ENCODE results near the gene FAM9B.

The FAM9B gene

DNA sequence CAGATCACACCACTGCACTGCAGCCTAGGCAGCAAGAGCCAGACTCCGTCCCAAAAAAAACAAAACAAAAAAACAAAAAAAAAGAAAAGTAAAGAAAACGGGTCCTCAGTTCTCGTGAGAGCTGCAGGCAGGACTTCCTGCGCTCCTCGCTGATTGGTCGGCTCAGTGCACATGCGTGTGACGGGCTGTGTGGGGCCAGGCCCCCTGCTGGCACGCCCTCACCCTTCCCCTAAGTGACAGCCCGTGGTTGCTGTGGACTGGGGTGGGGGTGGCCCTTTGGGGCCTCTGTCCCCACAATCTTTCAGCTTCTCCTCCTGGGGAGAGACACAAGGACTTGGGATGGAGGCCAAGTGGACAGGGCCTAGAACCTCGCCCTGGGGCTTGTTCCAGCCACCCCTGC is at the start of gene FAM9B:
FAM9B (minus strand) TSS at position 139 of the 400 bp plus-strand sequence. CDS start 1,141 bp downstream, outside the sequence.
- no peak for DNase-seq (ENCODE audit: low read depth)
- no peaks in the 10 kb centered on the region for H3K27me3 ChIP-seq (replicated peaks; ENCODE audit: control insufficient read depth, insufficient read depth, low read length)
- no peaks in the 10 kb centered on the region for H3K4me1 ChIP-seq (ENCODE audit: control insufficient read depth, insufficient read depth, low read length)
- H3K9me3 ChIP-seq (ENCODE audit: control insufficient read depth, low read length) = peaks cover 6% of the 10 kb centered on the region
- H3K9ac ChIP-seq (ENCODE audit: low read length) = no peak within 1 kb of the TSS
- no peak within 1 kb of the TSS for H3K4me3 ChIP-seq (ENCODE audit: low read length)
- H3K36me3 ChIP-seq (ENCODE audit: control insufficient read depth, insufficient read depth, low read length, severe bottlenecking) = no peaks in the 10 kb centered on the region

DNA sequence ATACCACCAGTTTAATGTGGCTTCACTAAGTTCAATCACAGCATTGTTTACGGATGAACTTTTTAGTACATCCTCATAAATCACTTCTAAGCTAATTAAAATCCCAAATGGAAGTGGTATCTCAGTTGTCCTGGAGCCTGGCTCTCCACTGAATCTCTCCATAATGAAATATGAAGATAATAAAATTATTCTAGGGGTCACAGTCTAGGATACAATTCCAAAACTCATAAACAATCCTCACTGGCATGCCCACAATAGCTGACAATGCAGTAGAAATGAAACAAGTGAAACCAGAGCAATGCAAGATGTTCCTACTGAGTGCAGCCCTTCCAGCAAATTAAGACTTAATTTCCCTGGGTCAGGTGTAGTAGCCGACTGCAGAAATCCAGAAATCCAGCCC is 47.3 kb upstream of the FAM9B start:
- no peak for DNase-seq (ENCODE audit: low read depth)
- H3K9me3 ChIP-seq (ENCODE audit: control insufficient read depth, low read length) = peaks cover 11% of the 10 kb centered on the region
- no peaks in the 10 kb centered on the region for H3K4me1 ChIP-seq (ENCODE audit: control insufficient read depth, insufficient read depth, low read length)
- H3K4me3 ChIP-seq (ENCODE audit: low read length) = no peak overlapping the region
- peaks cover 12% of the 10 kb centered on the region for H3K27me3 ChIP-seq (replicated peaks; ENCODE audit: control insufficient read depth, insufficient read depth, low read length)
- H3K9ac ChIP-seq (ENCODE audit: low read length) = no peak overlapping the region
- no peaks in the 10 kb centered on the region for H3K36me3 ChIP-seq (ENCODE audit: control insufficient read depth, insufficient read depth, low read length, severe bottlenecking)

DNA sequence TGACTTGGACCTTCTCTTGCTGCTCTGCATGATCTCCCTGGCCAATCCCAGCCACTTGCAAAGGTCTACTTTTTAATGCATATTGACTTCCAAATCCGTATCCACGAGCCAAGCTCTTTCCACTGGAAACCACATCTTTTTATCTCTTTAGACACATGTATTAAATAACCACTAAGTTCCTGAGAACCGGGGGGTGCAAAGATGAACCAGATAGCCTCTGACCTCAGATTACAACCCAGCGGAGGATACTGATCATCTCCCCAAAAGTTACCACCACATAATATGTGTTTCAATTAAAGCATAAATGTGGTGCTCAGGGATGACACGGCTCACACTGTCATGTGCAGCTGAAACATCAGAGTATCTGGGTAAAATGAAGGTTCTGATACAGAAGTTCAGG is 40.4 kb upstream of the FAM9B start:
- DNase-seq (ENCODE audit: low read depth) = no peak
- H3K27me3 ChIP-seq (replicated peaks; ENCODE audit: control insufficient read depth, insufficient read depth, low read length) = no peaks in the 10 kb centered on the region

DNA sequence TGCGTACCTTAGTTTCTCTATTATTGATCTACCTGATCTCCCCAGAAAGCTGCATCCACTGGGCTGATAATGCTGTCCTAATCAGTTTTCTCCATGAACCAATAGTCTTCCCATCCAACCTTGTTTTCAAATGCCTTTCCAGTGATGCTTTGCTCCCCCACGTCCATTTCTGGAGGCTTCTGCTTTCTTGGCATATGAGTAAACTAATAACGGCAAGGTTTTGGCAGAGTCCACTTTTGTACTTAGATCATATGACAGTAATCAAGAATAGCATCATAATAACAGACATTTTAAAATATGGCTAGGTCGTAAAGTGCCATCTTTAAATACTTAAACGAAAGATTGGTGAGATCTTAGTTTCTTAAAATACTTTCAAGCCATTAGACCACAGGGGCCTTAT is 38.4 kb upstream of the FAM9B start:
- H3K4me3 ChIP-seq (ENCODE audit: low read length) = no peak overlapping the region
- H3K27me3 ChIP-seq (replicated peaks; ENCODE audit: control insufficient read depth, insufficient read depth, low read length) = no peaks in the 10 kb centered on the region
- DNase-seq (ENCODE audit: low read depth) = peak; percentile 5
- H3K36me3 ChIP-seq (ENCODE audit: control insufficient read depth, insufficient read depth, low read length, severe bottlenecking) = no peaks in the 10 kb centered on the region
- H3K4me1 ChIP-seq (ENCODE audit: control insufficient read depth, insufficient read depth, low read length) = no peaks in the 10 kb centered on the region
- H3K9me3 ChIP-seq (ENCODE audit: control insufficient read depth, low read length) = no peaks in the 10 kb centered on the region
- no peak overlapping the region for H3K9ac ChIP-seq (ENCODE audit: low read length)

More for the DNA sequence above, 40.4 kb upstream of the FAM9B start:
- no peaks in the 10 kb centered on the region for H3K4me1 ChIP-seq (ENCODE audit: control insufficient read depth, insufficient read depth, low read length)
- H3K9me3 ChIP-seq (ENCODE audit: control insufficient read depth, low read length) = peaks cover 1% of the 10 kb centered on the region
- no peak overlapping the region for H3K4me3 ChIP-seq (ENCODE audit: low read length)
- H3K9ac ChIP-seq (ENCODE audit: low read length) = no peak overlapping the region
- no peaks in the 10 kb centered on the region for H3K36me3 ChIP-seq (ENCODE audit: control insufficient read depth, insufficient read depth, low read length, severe bottlenecking)

DNA sequence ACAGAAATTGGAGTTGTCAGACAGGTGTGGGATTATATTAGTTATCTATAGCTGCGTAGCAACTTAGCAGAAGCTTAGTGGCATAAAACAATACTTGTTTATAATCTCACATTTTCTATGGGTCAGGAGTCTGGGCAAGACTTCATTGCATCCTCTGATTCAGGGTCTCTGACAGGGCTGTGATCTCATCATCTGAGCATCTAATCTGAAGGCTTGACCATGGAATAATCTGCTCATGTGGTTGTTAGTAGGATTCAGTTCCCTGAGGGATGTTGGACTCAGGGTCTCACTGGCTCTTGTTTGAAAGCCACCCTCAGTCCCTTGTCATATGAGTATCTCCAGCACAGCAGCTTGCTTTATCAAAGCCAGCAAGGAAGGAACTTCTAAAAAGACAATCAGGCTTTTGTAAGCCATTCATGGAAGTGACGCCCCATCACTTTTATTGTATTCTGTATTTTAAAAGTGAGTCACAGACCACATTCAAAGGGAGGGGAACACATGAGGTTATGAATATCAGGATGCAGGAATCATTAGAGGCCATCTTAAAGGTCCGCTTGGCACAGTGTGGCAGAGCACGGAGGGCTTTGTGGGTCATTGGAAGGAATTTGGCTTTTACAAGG is 37.2 kb upstream of the FAM9B start:
- no peak overlapping the region for H3K9ac ChIP-seq (ENCODE audit: low read length)

DNA sequence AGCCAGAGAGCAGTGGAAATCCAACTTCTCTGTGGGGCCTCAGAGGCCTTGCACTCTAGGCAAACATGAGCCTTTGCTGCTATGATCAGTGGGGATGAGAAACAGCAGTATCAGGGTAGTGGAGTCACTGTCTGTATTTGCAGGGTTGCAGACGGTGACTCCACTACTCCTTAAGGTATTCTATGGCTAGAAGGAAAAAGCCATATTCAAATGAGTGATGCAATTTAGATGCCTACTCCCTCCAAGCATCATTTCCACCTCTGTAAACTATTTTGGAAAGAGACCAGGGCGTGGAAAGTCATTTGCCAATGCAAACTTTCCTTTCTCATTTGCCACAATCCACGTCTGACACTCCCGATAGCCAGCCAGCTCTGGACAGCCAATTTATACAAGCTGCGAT is 35.6 kb upstream of the FAM9B start:
- H3K9ac ChIP-seq (ENCODE audit: low read length) = no peak overlapping the region
- H3K36me3 ChIP-seq (ENCODE audit: control insufficient read depth, insufficient read depth, low read length, severe bottlenecking) = no peaks in the 10 kb centered on the region
- H3K4me3 ChIP-seq (ENCODE audit: low read length) = no peak overlapping the region

More for the DNA sequence above, 37.2 kb upstream of the FAM9B start:
- Histone ChIP-seq H3K36me3 (ENCODE audit: control insufficient read depth, insufficient read depth, low read length, severe bottlenecking) (no peaks in the 10 kb centered on the region), H3K27me3 (replicated peaks; ENCODE audit: control insufficient read depth, insufficient read depth, low read length) (no peaks in the 10 kb centered on the region), H3K4me3 (ENCODE audit: low read length) (no peak overlapping the region), H3K4me1 (ENCODE audit: control insufficient read depth, insufficient read depth, low read length) (no peaks in the 10 kb centered on the region), H3K9me3 (ENCODE audit: control insufficient read depth, low read length) (no peaks in the 10 kb centered on the region)
- no peak for DNase-seq (ENCODE audit: low read depth)

DNA sequence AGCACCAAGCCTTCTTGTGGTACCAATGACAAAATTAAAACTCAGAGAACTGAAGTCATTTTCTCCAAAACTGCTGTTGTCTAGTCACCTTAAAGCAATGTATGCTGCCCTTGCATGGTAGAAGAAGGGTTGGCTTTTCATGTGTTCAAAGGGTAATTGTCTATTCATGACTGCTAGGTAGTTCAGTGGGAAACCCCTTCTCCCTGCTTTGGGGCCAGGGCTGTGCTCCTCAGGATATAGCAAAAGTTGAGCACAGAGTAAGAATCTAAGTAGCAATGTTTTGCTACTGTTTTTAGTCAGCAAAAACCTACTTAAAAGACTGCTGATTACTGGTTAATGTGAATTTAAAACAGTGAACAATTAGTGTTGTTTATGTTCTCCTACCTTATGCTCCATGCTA is 30.8 kb upstream of the FAM9B start:
- DNase-seq (ENCODE audit: low read depth) = no peak
- no peaks in the 10 kb centered on the region for H3K4me1 ChIP-seq (ENCODE audit: control insufficient read depth, insufficient read depth, low read length)
- H3K9me3 ChIP-seq (ENCODE audit: control insufficient read depth, low read length) = no peaks in the 10 kb centered on the region
- H3K4me3 ChIP-seq (ENCODE audit: low read length) = no peak overlapping the region
- no peak overlapping the region for H3K9ac ChIP-seq (ENCODE audit: low read length)
- H3K27me3 ChIP-seq (replicated peaks; ENCODE audit: control insufficient read depth, insufficient read depth, low read length) = no peaks in the 10 kb centered on the region
- H3K36me3 ChIP-seq (ENCODE audit: control insufficient read depth, insufficient read depth, low read length, severe bottlenecking) = no peaks in the 10 kb centered on the region

More for the DNA sequence above, 35.6 kb upstream of the FAM9B start:
- no peaks in the 10 kb centered on the region for H3K9me3 ChIP-seq (ENCODE audit: control insufficient read depth, low read length)
- DNase-seq (ENCODE audit: low read depth) = no peak
- no peaks in the 10 kb centered on the region for H3K4me1 ChIP-seq (ENCODE audit: control insufficient read depth, insufficient read depth, low read length)
- no peaks in the 10 kb centered on the region for H3K27me3 ChIP-seq (replicated peaks; ENCODE audit: control insufficient read depth, insufficient read depth, low read length)

DNA sequence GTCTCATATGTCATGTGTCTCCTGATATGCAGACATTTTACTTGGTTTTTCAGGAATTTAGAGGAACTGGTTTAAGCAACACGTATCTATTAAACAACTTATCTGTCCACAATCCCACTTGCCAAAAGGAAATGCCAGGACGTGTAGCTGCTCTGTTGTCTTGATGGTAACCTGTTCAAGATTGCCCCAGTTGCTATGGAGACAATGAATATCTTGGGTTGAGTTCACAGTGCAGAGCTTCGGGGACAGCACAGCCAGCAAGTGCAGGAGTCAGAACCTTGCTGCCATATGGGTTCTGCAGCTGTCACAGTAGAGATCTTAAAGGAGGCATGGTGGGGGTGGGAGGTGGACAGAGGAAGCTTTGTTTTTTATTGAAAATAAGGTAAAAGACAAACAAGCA is 28.7 kb upstream of the FAM9B start:
- no peaks in the 10 kb centered on the region for H3K9me3 ChIP-seq (ENCODE audit: control insufficient read depth, low read length)
- H3K9ac ChIP-seq (ENCODE audit: low read length) = no peak overlapping the region
- H3K36me3 ChIP-seq (ENCODE audit: control insufficient read depth, insufficient read depth, low read length, severe bottlenecking) = no peaks in the 10 kb centered on the region
- no peak for DNase-seq (ENCODE audit: low read depth)
- H3K4me3 ChIP-seq (ENCODE audit: low read length) = no peak overlapping the region
- H3K4me1 ChIP-seq (ENCODE audit: control insufficient read depth, insufficient read depth, low read length) = no peaks in the 10 kb centered on the region
- no peaks in the 10 kb centered on the region for H3K27me3 ChIP-seq (replicated peaks; ENCODE audit: control insufficient read depth, insufficient read depth, low read length)

DNA sequence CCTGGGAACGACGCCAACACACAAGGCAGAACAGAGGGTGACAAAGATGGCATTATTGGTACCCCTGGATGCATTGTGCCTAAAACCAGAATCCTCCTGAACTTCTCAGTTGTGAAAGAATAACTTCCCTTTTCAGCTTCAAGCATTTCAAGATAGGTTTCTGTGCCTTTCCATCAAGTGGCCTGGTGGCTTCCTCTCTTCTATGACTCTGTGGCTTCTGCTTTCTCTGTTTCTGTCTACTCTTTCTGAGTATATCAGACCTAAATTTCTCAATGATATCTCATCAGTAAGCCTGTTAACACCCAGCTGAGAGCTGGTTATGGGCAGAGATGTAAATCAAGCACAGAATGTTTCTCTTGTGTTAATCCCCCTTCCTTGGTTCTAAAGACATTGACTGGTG is 21.4 kb upstream of the FAM9B start:
- Histone ChIP-seq H3K36me3 (ENCODE audit: control insufficient read depth, insufficient read depth, low read length, severe bottlenecking) (no peaks in the 10 kb centered on the region), H3K27me3 (replicated peaks; ENCODE audit: control insufficient read depth, insufficient read depth, low read length) (peaks cover 6% of the 10 kb centered on the region), H3K9ac (ENCODE audit: low read length) (no peak overlapping the region), H3K9me3 (ENCODE audit: control insufficient read depth, low read length) (no peaks in the 10 kb centered on the region), H3K4me1 (ENCODE audit: control insufficient read depth, insufficient read depth, low read length) (no peaks in the 10 kb centered on the region), H3K4me3 (ENCODE audit: low read length) (no peak overlapping the region)
- no peak for DNase-seq (ENCODE audit: low read depth)

DNA sequence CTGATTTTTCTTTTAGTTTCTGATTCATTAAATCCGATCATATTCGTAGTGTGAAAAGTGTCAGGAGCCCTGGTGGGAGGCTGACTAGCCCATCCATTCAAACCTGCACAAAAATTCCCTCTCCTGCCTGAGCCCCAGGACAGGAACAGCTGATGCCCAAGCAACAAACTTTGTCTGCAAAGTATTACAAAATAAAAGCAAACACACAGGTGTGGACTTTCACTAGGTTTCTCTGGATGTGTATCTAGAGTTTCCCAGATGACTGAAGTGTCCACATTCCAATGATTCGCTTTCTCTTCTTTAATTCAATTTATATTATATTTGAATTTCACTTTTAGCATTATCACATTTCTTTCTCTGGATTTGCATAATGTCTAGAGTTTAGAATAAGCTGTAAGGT is 18.2 kb upstream of the FAM9B start:
- Histone ChIP-seq H3K27me3 (replicated peaks; ENCODE audit: control insufficient read depth, insufficient read depth, low read length) (peaks cover 6% of the 10 kb centered on the region), H3K4me1 (ENCODE audit: control insufficient read depth, insufficient read depth, low read length) (no peaks in the 10 kb centered on the region), H3K9me3 (ENCODE audit: control insufficient read depth, low read length) (no peaks in the 10 kb centered on the region), H3K4me3 (ENCODE audit: low read length) (no peak overlapping the region), H3K36me3 (ENCODE audit: control insufficient read depth, insufficient read depth, low read length, severe bottlenecking) (no peaks in the 10 kb centered on the region), H3K9ac (ENCODE audit: low read length) (no peak overlapping the region)
- no peak for DNase-seq (ENCODE audit: low read depth)

DNA sequence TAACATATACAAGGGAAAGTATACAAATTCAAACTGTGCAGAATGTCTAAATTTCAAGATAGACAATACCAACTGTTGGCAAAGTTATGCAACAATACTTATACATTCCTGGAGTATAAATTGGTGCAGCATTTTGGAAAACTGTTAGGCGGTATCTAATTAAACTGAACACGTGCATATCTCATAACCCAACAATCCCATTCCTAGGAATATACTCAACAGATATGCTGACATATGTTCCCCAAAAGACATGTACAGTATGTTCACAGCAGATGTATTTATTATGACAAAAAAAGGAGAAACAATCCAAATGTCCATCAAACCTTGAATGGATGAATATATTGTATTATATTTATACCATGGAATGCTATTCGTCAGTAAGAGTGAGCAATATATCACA is 16.4 kb upstream of the FAM9B start:
- H3K4me3 ChIP-seq (ENCODE audit: low read length) = no peak overlapping the region
- no peaks in the 10 kb centered on the region for H3K9me3 ChIP-seq (ENCODE audit: control insufficient read depth, low read length)
- H3K36me3 ChIP-seq (ENCODE audit: control insufficient read depth, insufficient read depth, low read length, severe bottlenecking) = no peaks in the 10 kb centered on the region
- peaks cover 6% of the 10 kb centered on the region for H3K27me3 ChIP-seq (replicated peaks; ENCODE audit: control insufficient read depth, insufficient read depth, low read length)
- no peaks in the 10 kb centered on the region for H3K4me1 ChIP-seq (ENCODE audit: control insufficient read depth, insufficient read depth, low read length)
- no peak overlapping the region for H3K9ac ChIP-seq (ENCODE audit: low read length)
- DNase-seq (ENCODE audit: low read depth) = no peak

DNA sequence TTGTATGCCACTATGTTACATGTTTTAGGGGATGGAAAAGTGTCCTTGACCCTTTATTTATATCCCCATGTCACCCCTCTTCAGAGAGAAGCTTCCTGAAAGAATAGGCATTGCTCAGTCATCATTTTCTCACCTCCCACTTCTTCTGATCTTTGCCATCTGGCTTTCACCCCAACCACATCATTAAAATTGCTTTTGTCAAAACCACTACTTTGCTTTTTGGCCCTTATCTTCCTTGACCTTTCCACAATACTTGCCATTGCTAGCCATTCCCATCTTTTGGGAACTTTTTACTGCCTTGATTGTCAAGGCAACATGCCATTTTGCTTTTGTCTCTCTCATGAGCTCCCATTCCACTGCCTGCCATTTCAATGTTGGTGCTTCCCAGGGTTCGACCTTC is 14.9 kb upstream of the FAM9B start:
- Histone ChIP-seq H3K4me1 (ENCODE audit: control insufficient read depth, insufficient read depth, low read length) (no peaks in the 10 kb centered on the region), H3K9me3 (ENCODE audit: control insufficient read depth, low read length) (no peaks in the 10 kb centered on the region), H3K36me3 (ENCODE audit: control insufficient read depth, insufficient read depth, low read length, severe bottlenecking) (no peaks in the 10 kb centered on the region), H3K4me3 (ENCODE audit: low read length) (no peak overlapping the region), H3K27me3 (replicated peaks; ENCODE audit: control insufficient read depth, insufficient read depth, low read length) (peaks cover 6% of the 10 kb centered on the region), H3K9ac (ENCODE audit: low read length) (no peak overlapping the region)
- DNase-seq (ENCODE audit: low read depth) = no peak
